ENCODE results near the gene SNAI1.

DNA sequence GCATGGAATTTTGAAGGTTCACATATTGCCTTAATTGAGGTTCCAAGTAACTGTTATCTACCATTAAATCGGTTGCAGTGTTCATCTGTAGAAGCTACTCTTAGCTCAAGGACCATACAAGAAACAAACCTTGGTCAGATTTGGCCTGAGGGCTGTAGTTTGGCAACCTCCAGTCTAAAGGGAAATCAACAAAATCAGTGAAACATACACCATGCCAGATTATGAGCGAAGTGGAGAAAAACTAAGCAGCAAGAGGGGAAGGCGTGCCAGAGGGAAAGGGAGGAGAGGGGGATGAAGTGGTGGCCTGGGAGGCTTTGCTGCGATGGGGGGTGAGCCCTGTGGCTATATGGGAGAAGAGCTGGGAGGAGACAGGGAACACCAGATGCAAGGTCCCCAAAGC, 8.8 kb upstream of the SNAI1 start:
- TF ChIP-seq, protein P1, sequence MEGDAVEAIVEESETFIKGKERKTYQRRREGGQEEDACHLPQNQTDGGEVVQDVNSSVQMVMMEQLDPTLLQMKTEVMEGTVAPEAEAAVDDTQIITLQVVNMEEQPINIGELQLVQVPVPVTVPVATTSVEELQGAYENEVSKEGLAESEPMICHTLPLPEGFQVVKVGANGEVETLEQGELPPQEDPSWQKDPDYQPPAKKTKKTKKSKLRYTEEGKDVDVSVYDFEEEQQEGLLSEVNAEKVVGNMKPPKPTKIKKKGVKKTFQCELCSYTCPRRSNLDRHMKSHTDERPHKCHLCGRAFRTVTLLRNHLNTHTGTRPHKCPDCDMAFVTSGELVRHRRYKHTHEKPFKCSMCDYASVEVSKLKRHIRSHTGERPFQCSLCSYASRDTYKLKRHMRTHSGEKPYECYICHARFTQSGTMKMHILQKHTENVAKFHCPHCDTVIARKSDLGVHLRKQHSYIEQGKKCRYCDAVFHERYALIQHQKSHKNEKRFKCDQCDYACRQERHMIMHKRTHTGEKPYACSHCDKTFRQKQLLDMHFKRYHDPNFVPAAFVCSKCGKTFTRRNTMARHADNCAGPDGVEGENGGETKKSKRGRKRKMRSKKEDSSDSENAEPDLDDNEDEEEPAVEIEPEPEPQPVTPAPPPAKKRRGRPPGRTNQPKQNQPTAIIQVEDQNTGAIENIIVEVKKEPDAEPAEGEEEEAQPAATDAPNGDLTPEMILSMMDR (conservative IDR thresholded peaks at IDR 0.05; ENCODE audit: low read depth, low read length): no peak
- TF ChIP-seq EZH2 (IDR thresholded peaks at IDR 0.05; ENCODE audit: borderline replicate concordance, low read depth, low read length, poor library complexity, severe bottlenecking): no peak
